ENCODE data around the gene SEC63. TPM values are rescaled to one million over a fixed set of nuclear protein-coding genes. Genes with fewer than 3 reads are reported as not detected.

The SEC63 gene
- total RNA-seq, 1 donor from 2014 or later, result 311 TPM

GRCh38 chr6:107871016-107871415, 87.0 kb downstream of the SEC63 start:
- no peak for TF ChIP-seq CTCF (IDR thresholded peaks at IDR 0.05; ENCODE audit: partially characterized antibody, unreplicated experiment)
- H3K27me3 Mint-ChIP-seq (ENCODE audit: unreplicated experiment), result peaks cover 2% of the 10 kb centered on the region
- no peak overlapping the region for H3K27ac Mint-ChIP-seq (ENCODE audit: unreplicated experiment)
- H3K9me3 Mint-ChIP-seq (ENCODE audit: unreplicated experiment), result peaks cover 3% of the 10 kb centered on the region
- H3K4me3 Mint-ChIP-seq (ENCODE audit: unreplicated experiment), result no peak overlapping the region
- no peak for DNase-seq
- no peaks in the 10 kb centered on the region for H3K36me3 Mint-ChIP-seq (ENCODE audit: unreplicated experiment)
- peaks cover 16% of the 10 kb centered on the region for H3K4me1 Mint-ChIP-seq (ENCODE audit: low read depth, unreplicated experiment)

DNA sequence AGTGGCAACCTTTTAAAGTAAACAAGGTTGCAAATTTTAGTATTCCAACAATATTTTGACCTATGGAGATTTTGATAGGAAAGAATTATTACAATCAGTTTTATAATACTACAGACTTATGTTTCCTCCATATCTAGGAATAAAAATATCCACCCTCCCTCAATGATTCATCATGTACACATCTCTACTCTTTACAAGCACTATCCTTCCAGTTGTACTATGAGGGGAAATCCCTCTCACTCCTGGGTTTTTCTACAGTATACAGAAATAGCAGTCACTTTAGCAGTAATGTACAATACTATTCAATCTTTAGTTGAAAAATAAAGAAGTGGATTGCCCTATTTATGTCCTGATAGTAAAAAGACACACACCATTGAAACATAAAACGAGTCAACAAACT, 87.6 kb downstream of the SEC63 start:
- peaks cover 16% of the 10 kb centered on the region for H3K4me1 Mint-ChIP-seq (ENCODE audit: low read depth, unreplicated experiment)
- peaks cover 3% of the 10 kb centered on the region for H3K9me3 Mint-ChIP-seq (ENCODE audit: unreplicated experiment)
- no peak overlapping the region for H3K4me3 Mint-ChIP-seq (ENCODE audit: unreplicated experiment)
- no peak for TF ChIP-seq CTCF (IDR thresholded peaks at IDR 0.05; ENCODE audit: partially characterized antibody, unreplicated experiment)
- peak overlapping the region; percentile 18 for H3K27ac Mint-ChIP-seq (ENCODE audit: unreplicated experiment)
- no peak for DNase-seq
- H3K36me3 Mint-ChIP-seq (ENCODE audit: unreplicated experiment), result no peaks in the 10 kb centered on the region
- H3K27me3 Mint-ChIP-seq (ENCODE audit: unreplicated experiment), result peaks cover 2% of the 10 kb centered on the region

DNA sequence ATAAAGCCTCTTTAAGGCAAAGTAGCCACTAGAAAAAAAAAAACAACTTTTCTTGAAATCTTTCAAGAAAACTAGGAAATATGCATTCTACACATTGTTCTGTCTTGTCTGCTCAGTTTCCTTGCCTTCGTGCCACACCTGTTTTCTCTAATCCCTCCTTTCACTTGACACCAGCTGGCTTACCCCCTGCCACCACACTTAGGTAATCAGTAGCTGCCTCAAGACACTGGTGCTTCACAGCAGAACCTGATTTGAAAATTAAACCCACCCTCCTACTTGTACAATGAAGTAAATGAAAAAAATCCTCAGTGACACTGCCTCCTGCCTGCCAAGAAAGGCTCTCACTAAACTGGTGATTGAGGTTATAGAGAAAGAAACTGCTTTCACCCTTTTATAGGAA, 88.1 kb downstream of the SEC63 start:
- Mint-ChIP-seq H3K9me3 (ENCODE audit: unreplicated experiment) (peaks cover 3% of the 10 kb centered on the region), H3K4me1 (ENCODE audit: low read depth, unreplicated experiment) (peaks cover 16% of the 10 kb centered on the region), H3K27me3 (ENCODE audit: unreplicated experiment) (peaks cover 2% of the 10 kb centered on the region), H3K27ac (ENCODE audit: unreplicated experiment) (peak overlapping the region; percentile 75), H3K36me3 (ENCODE audit: unreplicated experiment) (no peaks in the 10 kb centered on the region), H3K4me3 (ENCODE audit: unreplicated experiment) (no peak overlapping the region)
- DNase-seq, result no peak
- TF ChIP-seq CTCF (IDR thresholded peaks at IDR 0.05; ENCODE audit: partially characterized antibody, unreplicated experiment), result no peak

GRCh38 chr6:107868867-107869611, 89.0 kb downstream of the SEC63 start:
- peaks cover 2% of the 10 kb centered on the region for H3K27me3 Mint-ChIP-seq (ENCODE audit: unreplicated experiment)
- no peak for TF ChIP-seq CTCF (IDR thresholded peaks at IDR 0.05; ENCODE audit: partially characterized antibody, unreplicated experiment)
- peaks cover 3% of the 10 kb centered on the region for H3K9me3 Mint-ChIP-seq (ENCODE audit: unreplicated experiment)
- H3K4me3 Mint-ChIP-seq (ENCODE audit: unreplicated experiment), result no peak overlapping the region
- peaks cover 16% of the 10 kb centered on the region for H3K4me1 Mint-ChIP-seq (ENCODE audit: low read depth, unreplicated experiment)
- H3K27ac Mint-ChIP-seq (ENCODE audit: unreplicated experiment), result peak overlapping the region; percentile 48
- no peak for DNase-seq
- no peaks in the 10 kb centered on the region for H3K36me3 Mint-ChIP-seq (ENCODE audit: unreplicated experiment)

GRCh38 chr6:107867302-107867615, 90.7 kb downstream of the SEC63 start:
- Mint-ChIP-seq H3K27ac (ENCODE audit: unreplicated experiment) (no peak overlapping the region), H3K9me3 (ENCODE audit: unreplicated experiment) (peaks cover 3% of the 10 kb centered on the region), H3K4me3 (ENCODE audit: unreplicated experiment) (no peak overlapping the region), H3K36me3 (ENCODE audit: unreplicated experiment) (no peaks in the 10 kb centered on the region), H3K4me1 (ENCODE audit: low read depth, unreplicated experiment) (peaks cover 16% of the 10 kb centered on the region), H3K27me3 (ENCODE audit: unreplicated experiment) (no peaks in the 10 kb centered on the region)
- peak; percentile 7 for TF ChIP-seq CTCF (IDR thresholded peaks at IDR 0.05; ENCODE audit: partially characterized antibody, unreplicated experiment)
- no peak for DNase-seq

Measured in glutamatergic neuron (in vitro differentiated cells).